Epithelial cell of esophagus (primary cell): Measurements from ENCODE around the gene MOB3B.

ENCODE experiments used
- DNase-seq: peaks from one replicate; pipeline ENCODE4 v3.0.0; 2010; ENCODE audit warnings: low read depth
- H3K4me3 ChIP-seq: 2 replicates; pipeline ENCODE4 v1.5.1; 2011; ENCODE audit warnings: mild to moderate bottlenecking, low read length, control low read depth
- CTCF ChIP-seq: IDR thresholded peaks from 2 replicates; pipeline ENCODE4 v1.5.1; 2011; ENCODE audit warnings: low read depth, mild to moderate bottlenecking, low read length, control low read depth, inconsistent platforms; ENCODE audit not compliant: insufficient read depth; ENCODE audit errors: missing control alignments

The MOB3B gene

GRCh38 chr9:27379311-27380251 lies 150.0 kb downstream of the MOB3B start:
- TF ChIP-seq CTCF: no peak
- no peak overlapping the region for H3K4me3 ChIP-seq
- DNase-seq: no peak

- no peak overlapping the region for H3K4me3 ChIP-seq
- no peak for DNase-seq
- no peak for TF ChIP-seq CTCF
Measured at GRCh38 chr9:27377811-27378456, 151.7 kb downstream of the MOB3B start.

- TF ChIP-seq CTCF: no peak
- peak; percentile 79 for DNase-seq
- H3K4me3 ChIP-seq: no peak overlapping the region
Measured at GRCh38 chr9:27377147-27377807, 152.3 kb downstream of the MOB3B start.

DNA sequence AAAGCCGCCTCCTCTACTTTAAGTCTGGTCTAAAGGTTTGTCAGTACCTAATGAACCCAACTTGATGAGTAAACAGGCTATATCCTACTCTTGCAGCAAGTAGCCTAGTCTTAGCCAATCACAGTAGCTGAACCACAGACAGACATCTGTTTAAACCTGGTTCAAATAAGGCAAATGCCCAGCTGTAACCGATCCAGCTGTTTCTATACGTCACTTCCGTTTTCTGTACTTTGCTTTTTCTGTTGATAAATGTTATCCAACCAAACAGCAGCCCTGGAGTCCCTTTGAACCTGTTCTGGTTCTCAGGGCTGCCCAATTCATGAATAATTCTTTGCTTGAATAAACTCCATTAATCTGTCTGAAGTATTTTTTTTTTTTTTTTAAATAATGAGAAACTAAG lies 155.8 kb downstream of the MOB3B start:
- TF ChIP-seq CTCF: no peak
- DNase-seq: no peak
- no peak overlapping the region for H3K4me3 ChIP-seq

DNA sequence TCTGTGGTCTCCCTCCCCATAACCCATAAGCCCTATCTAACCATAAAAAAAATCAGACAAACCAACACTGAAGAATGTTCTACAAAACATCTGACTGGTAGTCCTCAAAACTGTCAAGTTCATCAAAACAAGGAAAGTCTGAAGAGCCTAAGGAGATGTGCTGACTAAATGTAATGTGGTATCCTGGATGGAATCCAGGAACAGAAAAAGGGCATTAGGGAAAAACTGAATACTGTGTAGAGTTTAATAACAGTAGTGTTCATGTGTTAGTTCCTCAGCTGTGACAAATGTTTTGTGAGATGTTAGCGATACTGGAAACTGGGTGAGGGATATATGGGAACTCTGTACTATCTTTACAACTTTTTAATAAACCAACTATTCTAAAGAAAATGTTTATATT lies 157.0 kb downstream of the MOB3B start:
- no peak for TF ChIP-seq CTCF

DNA sequence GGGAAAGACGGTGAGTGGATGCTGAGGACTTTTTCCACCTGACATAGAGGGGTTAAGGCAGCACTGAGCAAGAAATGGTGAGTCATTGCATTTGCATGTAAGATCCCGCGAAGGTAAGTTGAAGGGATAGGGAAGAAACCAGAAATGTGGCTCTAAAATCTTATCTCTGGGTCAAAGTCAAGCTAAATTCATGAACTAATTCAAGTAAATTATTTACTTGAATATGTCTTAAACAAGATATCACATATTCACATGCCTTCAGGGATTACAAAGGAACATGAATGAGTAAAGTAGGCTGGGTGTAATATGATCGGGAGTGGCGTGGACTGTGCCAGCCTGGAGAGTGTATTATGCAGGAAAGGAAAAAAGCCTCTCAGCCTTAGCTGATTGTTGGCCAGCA lies 158.2 kb downstream of the MOB3B start:
- TF ChIP-seq CTCF: no peak
- peak; percentile 59 for DNase-seq
- no peak overlapping the region for H3K4me3 ChIP-seq

More for the DNA sequence above, 157.0 kb downstream of the MOB3B start:
- no peak for DNase-seq
- no peak overlapping the region for H3K4me3 ChIP-seq
